Keratinocyte (primary cell): Measurements from ENCODE around the gene RHBDD1. TPM values are rescaled to one million over a fixed set of nuclear protein-coding genes. Genes with fewer than 3 reads are reported as not detected.

Experiments
- DNase-seq: peaks from one replicate; pipeline ENCODE4 v3.0.0-alpha.2; 2011; ENCODE audit warnings: low read depth, missing footprints, low spot score
- FAIRE-seq: peaks from 2 replicates; lab custom pipeline; 2011; peaks lifted over from hg19 to GRCh38; lab: Jason Lieb, UNC
- H2AFZ ChIP-seq: 2 replicates; pipeline ENCODE4 v1.6.0; 2012; ENCODE audit warnings: low read length, control low read depth, inconsistent platforms; ENCODE audit not compliant: control insufficient read depth
- H3K27ac ChIP-seq: 2 replicates; pipeline ENCODE4 v1.5.1; 2011; ENCODE audit warnings: low read length; ENCODE audit not compliant: control insufficient read depth, insufficient read depth
- H3K27me3 ChIP-seq: 3 replicates; pipeline ENCODE4 v1.6.0; 2011; ENCODE audit warnings: low read length; ENCODE audit not compliant: control insufficient read depth, insufficient read depth; ENCODE audit errors: extremely low read depth
- H3K36me3 ChIP-seq, 2 experiments: 2 replicates in 1 of 2; 3 replicates in 1 of 2; pipeline ENCODE4 v1.5.1; 2011; ENCODE audit warnings: low read length in 2 of 2, mild to moderate bottlenecking in 1 of 2; ENCODE audit not compliant: control insufficient read depth in 2 of 2, insufficient read depth in 2 of 2; ENCODE audit errors: extremely low read depth in 1 of 2
- H3K4me1 ChIP-seq: 3 replicates; pipeline ENCODE4 v1.5.1; 2011; ENCODE audit warnings: low read length; ENCODE audit not compliant: control insufficient read depth, insufficient read depth; ENCODE audit errors: extremely low read depth
- H3K4me2 ChIP-seq: 3 replicates; pipeline ENCODE4 v1.6.0; 2011; ENCODE audit warnings: low read depth, low read length; ENCODE audit not compliant: control insufficient read depth, insufficient read depth; ENCODE audit errors: extremely low read depth
- H3K4me3 ChIP-seq, 3 experiments: fragments of 200-600 bp in 1 of 3; sonication (generic) in 1 of 3; 2 replicates in 2 of 3; 3 replicates in 1 of 3; pipeline ENCODE4 v1.5.1; 2011 to 2016; ENCODE audit warnings: low read length in 3 of 3, mild to moderate bottlenecking in 3 of 3, control low read depth in 2 of 3, inconsistent platforms in 1 of 3, low read depth in 1 of 3, mixed read lengths in 1 of 3, mixed run types in 1 of 3, moderate library complexity in 1 of 3; ENCODE audit not compliant: control insufficient read depth in 2 of 3, insufficient read depth in 2 of 3; ENCODE audit errors: extremely low read depth in 1 of 3
- H3K79me2 ChIP-seq: 2 replicates; pipeline ENCODE4 v1.6.0; 2012; ENCODE audit warnings: low read length; ENCODE audit not compliant: control insufficient read depth, insufficient read depth
- H3K9ac ChIP-seq: 3 replicates; pipeline ENCODE4 v1.6.0; 2011; ENCODE audit warnings: low read length; ENCODE audit not compliant: control insufficient read depth, insufficient read depth; ENCODE audit errors: extremely low read depth
- H3K9me1 ChIP-seq: 3 replicates; pipeline ENCODE4 v1.6.0; 2011; ENCODE audit warnings: low read length; ENCODE audit not compliant: control insufficient read depth, insufficient read depth; ENCODE audit errors: extremely low read depth
- H3K9me3 ChIP-seq: 2 replicates; pipeline ENCODE4 v1.5.1; 2012; ENCODE audit warnings: low read depth, low read length; ENCODE audit not compliant: control insufficient read depth
- H4K20me1 ChIP-seq: 3 replicates; pipeline ENCODE4 v1.6.0; 2011; ENCODE audit warnings: low read length; ENCODE audit not compliant: control insufficient read depth, insufficient read depth; ENCODE audit errors: extremely low read depth
- CTCF ChIP-seq, 3 experiments: IDR thresholded peaks in 1 of 3; conservative IDR thresholded peaks in 1 of 3; optimal IDR thresholded peaks in 1 of 3; 2 replicates in 2 of 3; 3 replicates in 1 of 3; pipeline versions ENCODE3 to v1.5.1; 2011; ENCODE audit warnings: low read length in 3 of 3, mild to moderate bottlenecking in 3 of 3, moderate library complexity in 2 of 3, control low read depth in 1 of 3, inconsistent platforms in 1 of 3; ENCODE audit not compliant: insufficient read depth in 2 of 3; ENCODE audit errors: extremely low read depth in 1 of 3
- EZH2 ChIP-seq: IDR thresholded peaks from one replicate; pipeline ENCODE4 v1.6.1; 2012; ENCODE audit warnings: inconsistent platforms, mild to moderate bottlenecking, low read length, moderate library complexity
- dilution Hi-C: fragments of 300-500 bp; cut with MboI; formaldehyde crosslinking; loops from one replicate; pipeline ENCODE4 v1.7.0; 2020; ENCODE audit warnings: low sequenced_read_pairs; ENCODE audit not compliant: extremely low pct_ligation_motif_present
- polyA plus RNA-seq, 5 experiments: library from polyadenylated mRNA; depleted of rRNA in 3 of 5; stranded (reverse) in 3 of 5; stranded (forward) in 1 of 5; unstranded in 1 of 5; fragments of >200 nt; gene quantifications; 1 replicate in 1 of 5; 2 replicates in 3 of 5; 3 replicates in 1 of 5; pipeline versions ENCODE4 v1.2.1 to v1.2.3, GENCODE V29; 2011 to 2012; ENCODE audit warnings: missing spikeins in 2 of 5, low read depth in 1 of 5, low replicate concordance in 1 of 5

The RHBDD1 gene
- polyA plus RNA-seq, 1 donor (not counting 4 experiments of a cell fraction or from before 2014, with no cell fraction given) = 27.8 TPM

- peaks cover 1 to 2% of the 10 kb centered on the region in 2 experiments for H3K36me3 ChIP-seq
- dilution Hi-C loops = no loop called here
- H3K9me3 ChIP-seq = no peaks in the 10 kb centered on the region
- H3K79me2 ChIP-seq = no peaks in the 10 kb centered on the region
- TF ChIP-seq EZH2 = no peak
- TF ChIP-seq CTCF (optimal IDR thresholded peaks at IDR 0.05 in 1 of 3, IDR thresholded peaks at IDR 0.05 in 1 of 3, conservative IDR thresholded peaks at IDR 0.05 in 1 of 3; ENCODE audit: extremely low read depth in 1 of 3, insufficient read depth in 2 of 3, low read length in 3 of 3) = no peak
- H3K4me2 ChIP-seq = no peak overlapping the region
- H3K27me3 ChIP-seq = no peaks in the 10 kb centered on the region
- no peaks in the 10 kb centered on the region for H4K20me1 ChIP-seq
- H3K9me1 ChIP-seq = peaks cover 3% of the 10 kb centered on the region
- no peak overlapping the region for H2AFZ ChIP-seq
- peaks cover 16% of the 10 kb centered on the region for H3K4me1 ChIP-seq
- H3K27ac ChIP-seq = no peak overlapping the region
- no peak for DNase-seq
- H3K4me3 ChIP-seq = no peak overlapping the region
- no peak overlapping the region for H3K9ac ChIP-seq
- FAIRE-seq = peak; percentile 46
These were observed 56.1 kb downstream of the RHBDD1 start for GRCh38 chr2:226891780-226892590.

DNA sequence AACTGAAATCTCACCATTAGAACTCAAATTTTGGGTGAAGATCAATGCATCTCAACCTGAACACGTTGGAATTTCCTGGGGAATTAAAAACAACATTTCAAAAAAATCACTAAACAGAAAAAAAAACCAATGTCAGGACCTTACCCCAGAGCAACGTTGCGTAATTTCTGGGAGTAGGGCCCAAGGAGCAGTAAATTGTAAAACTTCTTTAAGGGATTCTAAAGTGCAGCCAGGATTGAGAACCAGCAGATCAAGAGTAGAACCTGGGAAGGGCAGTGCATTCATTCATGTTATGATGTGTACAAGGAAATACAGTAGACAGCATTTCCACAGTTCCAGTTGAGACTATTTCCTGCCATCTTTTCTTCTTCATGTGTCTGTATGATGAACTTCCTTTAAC, 56.9 kb downstream of the RHBDD1 start:
- Histone ChIP-seq H3K4me2 (no peak overlapping the region), H3K27me3 (no peaks in the 10 kb centered on the region), H2AFZ (no peak overlapping the region), H3K9me3 (no peaks in the 10 kb centered on the region), H3K4me3 (no peak overlapping the region), H3K9ac (no peak overlapping the region), H3K27ac (no peak overlapping the region), H3K79me2 (no peaks in the 10 kb centered on the region), H4K20me1 (no peaks in the 10 kb centered on the region), H3K9me1 (peaks cover 3% of the 10 kb centered on the region), H3K4me1 (peaks cover 13% of the 10 kb centered on the region), H3K36me3 (peaks cover 1 to 2% of the 10 kb centered on the region in 2 experiments)
- FAIRE-seq (no peak), DNase-seq (no peak)
- TF ChIP-seq EZH2 = no peak
- TF ChIP-seq CTCF (optimal IDR thresholded peaks at IDR 0.05 in 1 of 3, IDR thresholded peaks at IDR 0.05 in 1 of 3, conservative IDR thresholded peaks at IDR 0.05 in 1 of 3; ENCODE audit: extremely low read depth in 1 of 3, insufficient read depth in 2 of 3, low read length in 3 of 3) = no peak
- dilution Hi-C loops = no loop called here
